ENCODE results near the gene DLX2. TPM values are rescaled to one million over a fixed set of nuclear protein-coding genes. Genes with fewer than 3 reads are reported as not detected.

DLX2 gene
- polyA plus RNA-seq, 2 of the 4 experiments (the other 2 are of a cell fraction): 0.04 to 0.19 TPM

GRCh38 chr2:172129404-172129803 lies 26.7 kb upstream of the DLX2 start (continued):
- TF ChIP-seq E2F6 (IDR thresholded peaks at IDR 0.05; ENCODE audit: borderline replicate concordance, low read depth) (no peak), REST (IDR thresholded peaks at IDR 0.05) (no peak), NFE2L2 (conservative IDR thresholded peaks at IDR 0.05; ENCODE audit: low read length) (no peak), HOXB13 (CRISPR knock-in tag; IDR thresholded peaks at IDR 0.05; ENCODE audit: low read depth) (no peak), ZC3H11A (IDR thresholded peaks at IDR 0.05) (no peak), NPAS2 (CRISPR knock-in tag; IDR thresholded peaks at IDR 0.05; ENCODE audit: borderline replicate concordance) (no peak), PBX3 (IDR thresholded peaks at IDR 0.05) (no peak)

GRCh38 chr2:172128484-172128883 lies 25.8 kb upstream of the DLX2 start:
- ChIA-PET POLR2A (no interaction called here), CTCF (interaction anchor here (1.8 to 3.6 kb wide), 3 partner anchors 19 to 334 kb away, joined by 7 to 12 read pairs (median 8); no protein-coding TSS in a partner anchor)
- TF ChIP-seq NR3C1 (IDR thresholded peaks at IDR 0.05) (no peak), ZSCAN20 (CRISPR knock-in tag; IDR thresholded peaks at IDR 0.05) (no peak), SMC3 (IDR thresholded peaks at IDR 0.05) (no peak), ZFP36 (IDR thresholded peaks at IDR 0.05; ENCODE audit: borderline replicate concordance, partially characterized antibody) (no peak), GATA3 (IDR thresholded peaks at IDR 0.05; ENCODE audit: borderline replicate concordance) (no peak), ZNF302 (CRISPR knock-in tag; IDR thresholded peaks at IDR 0.05) (no peak), POLR2AphosphoS2 (conservative IDR thresholded peaks at IDR 0.05; ENCODE audit: low read length) (no peak), CEBPB (IDR thresholded peaks at IDR 0.05) (no peak), RNF2 (IDR thresholded peaks at IDR 0.05; ENCODE audit: borderline replicate concordance, low read depth) (no peak), KDM1A (IDR thresholded peaks at IDR 0.05; ENCODE audit: low read depth) (no peak), ZC3H11A (IDR thresholded peaks at IDR 0.05) (no peak), CBX2 (IDR thresholded peaks at IDR 0.05; ENCODE audit: borderline replicate concordance, low read depth) (no peak), NFE2L2 (conservative IDR thresholded peaks at IDR 0.05; ENCODE audit: low read length) (no peak)
- H3K4me2 ChIP-seq: no peak overlapping the region
- FAIRE-seq (no peak), DNase-seq (ENCODE audit: low read depth in 1 of 2, low spot score in 1 of 2) (no peak), ATAC-seq (no peak)
- H3K4me3 ChIP-seq: no peak overlapping the region
- H3K9me3 ChIP-seq: no peaks in the 10 kb centered on the region; the same call in 2 of the 3 replicates
- H3K4me1 ChIP-seq: no peaks in the 10 kb centered on the region
- no peak overlapping the region for H3K27ac ChIP-seq

- Histone ChIP-seq H3K4me2 (peak overlapping the region; percentile 31; the same call in 2 of the 3 replicates), H3K4me1 (peaks cover 36% of the 10 kb centered on the region), H3K4me3 (no peak overlapping the region), H3K27ac (peak overlapping the region in 1 of 2 experiments; percentile 42; a peak in 2 of 6 replicates), H3K9me3 (no peaks in the 10 kb centered on the region)
- DNase-seq (ENCODE audit: low read depth in 1 of 2, low spot score in 1 of 2): no peak
- ATAC-seq: no peak; a peak in 1 of 6 replicates
- no peak for FAIRE-seq
- TF ChIP-seq MYC (IDR thresholded peaks at IDR 0.05; ENCODE audit: borderline replicate concordance, low read length) (no peak), ZC3H11A (IDR thresholded peaks at IDR 0.05) (no peak), HOXB13 (CRISPR knock-in tag; IDR thresholded peaks at IDR 0.05; ENCODE audit: low read depth) (no peak)
- ChIA-PET CTCF (interaction anchor here (1.0 to 2.5 kb wide), 2 partner anchors 414 to 416 kb away, joined by 3 to 6 read pairs; no protein-coding TSS in a partner anchor), POLR2A (no interaction called here)
- WGBS (ENCODE audit: missing lambda C conversion rate): 22% methylated on average over 2 of the region's 2 CpGs
Measured at GRCh38 chr2:172120118-172120517, 17.4 kb upstream of the DLX2 start.

Data from A549 (cell line).